Measurements from ENCODE around the gene CFAP299.

CFAP299 gene

GRCh38 chr4:80412322-80412721, 76.8 kb downstream of the CFAP299 start:
- no peak overlapping the region for H3K4me3 ChIP-seq (ENCODE audit: low read length)
- no peaks in the 10 kb centered on the region for H3K27me3 ChIP-seq (ENCODE audit: control insufficient read depth, insufficient read depth, low read length)
- no peaks in the 10 kb centered on the region for H3K36me3 ChIP-seq (ENCODE audit: control insufficient read depth, insufficient read depth, low read length)
- no peak overlapping the region for H3K9ac ChIP-seq (ENCODE audit: low read length)
- no peaks in the 10 kb centered on the region for H3K4me1 ChIP-seq (ENCODE audit: control insufficient read depth, insufficient read depth, low read length)
- no peaks in the 10 kb centered on the region for H3K9me3 ChIP-seq (ENCODE audit: control insufficient read depth, low read length)

DNA sequence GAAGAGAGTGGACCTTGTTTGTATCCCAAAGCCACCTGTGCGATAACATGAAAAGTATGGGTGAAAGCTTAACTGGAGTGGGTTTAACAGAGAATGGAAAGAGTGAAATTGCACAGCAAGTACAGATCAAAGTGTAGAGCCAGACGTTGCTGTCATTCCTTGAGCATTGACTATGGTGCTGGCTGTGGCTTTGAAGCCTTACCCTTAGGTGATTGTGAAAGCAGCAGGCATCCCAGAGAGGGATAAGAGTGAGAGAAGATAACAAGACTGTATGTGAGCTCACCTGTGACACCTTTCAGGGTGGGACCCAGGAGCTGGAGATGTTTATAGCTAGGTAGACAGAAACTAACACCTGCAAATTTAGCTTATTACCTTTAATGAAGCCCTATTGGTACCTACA, 77.6 kb downstream of the CFAP299 start:
- Histone ChIP-seq H3K27me3 (ENCODE audit: control insufficient read depth, insufficient read depth, low read length) (no peaks in the 10 kb centered on the region), H3K4me3 (ENCODE audit: low read length) (no peak overlapping the region), H3K9ac (ENCODE audit: low read length) (no peak overlapping the region), H3K36me3 (ENCODE audit: control insufficient read depth, insufficient read depth, low read length) (no peaks in the 10 kb centered on the region), H3K4me1 (ENCODE audit: control insufficient read depth, insufficient read depth, low read length) (no peaks in the 10 kb centered on the region), H3K9me3 (ENCODE audit: control insufficient read depth, low read length) (no peaks in the 10 kb centered on the region)

DNA sequence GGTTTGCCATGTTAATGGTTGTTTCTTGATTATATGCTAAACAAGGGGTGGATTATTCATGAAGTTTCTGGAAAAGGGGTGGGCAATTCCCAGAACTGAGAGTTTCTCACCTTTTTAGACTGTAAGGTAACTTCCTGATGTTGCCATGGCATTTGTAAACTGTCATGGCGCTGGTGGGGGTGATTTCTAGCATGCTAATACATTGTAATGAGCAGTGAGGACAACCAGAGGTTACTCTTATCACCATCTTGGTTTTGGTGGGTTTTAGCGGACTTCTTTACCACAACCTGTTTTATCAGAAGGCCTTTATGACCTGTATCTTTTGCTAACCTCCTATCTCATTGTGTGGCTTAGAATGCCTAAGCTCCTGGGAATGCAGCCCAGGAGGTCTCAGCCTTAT, 81.5 kb downstream of the CFAP299 start:
- H3K27me3 ChIP-seq (ENCODE audit: control insufficient read depth, insufficient read depth, low read length): no peaks in the 10 kb centered on the region
- H3K9me3 ChIP-seq (ENCODE audit: control insufficient read depth, low read length): no peaks in the 10 kb centered on the region
- H3K4me3 ChIP-seq (ENCODE audit: low read length): no peak overlapping the region
- peaks cover 8% of the 10 kb centered on the region for H3K4me1 ChIP-seq (ENCODE audit: control insufficient read depth, insufficient read depth, low read length)
- no peaks in the 10 kb centered on the region for H3K36me3 ChIP-seq (ENCODE audit: control insufficient read depth, insufficient read depth, low read length)
- H3K9ac ChIP-seq (ENCODE audit: low read length): no peak overlapping the region

- Histone ChIP-seq H3K36me3 (ENCODE audit: control insufficient read depth, insufficient read depth, low read length) (no peaks in the 10 kb centered on the region), H3K9me3 (ENCODE audit: control insufficient read depth, low read length) (no peaks in the 10 kb centered on the region), H3K9ac (ENCODE audit: low read length) (no peak overlapping the region), H3K4me3 (ENCODE audit: low read length) (no peak overlapping the region), H3K27me3 (ENCODE audit: control insufficient read depth, insufficient read depth, low read length) (no peaks in the 10 kb centered on the region), H3K4me1 (ENCODE audit: control insufficient read depth, insufficient read depth, low read length) (peaks cover 8% of the 10 kb centered on the region)
Measured at GRCh38 chr4:80419946-80420345, 84.4 kb downstream of the CFAP299 start.

DNA sequence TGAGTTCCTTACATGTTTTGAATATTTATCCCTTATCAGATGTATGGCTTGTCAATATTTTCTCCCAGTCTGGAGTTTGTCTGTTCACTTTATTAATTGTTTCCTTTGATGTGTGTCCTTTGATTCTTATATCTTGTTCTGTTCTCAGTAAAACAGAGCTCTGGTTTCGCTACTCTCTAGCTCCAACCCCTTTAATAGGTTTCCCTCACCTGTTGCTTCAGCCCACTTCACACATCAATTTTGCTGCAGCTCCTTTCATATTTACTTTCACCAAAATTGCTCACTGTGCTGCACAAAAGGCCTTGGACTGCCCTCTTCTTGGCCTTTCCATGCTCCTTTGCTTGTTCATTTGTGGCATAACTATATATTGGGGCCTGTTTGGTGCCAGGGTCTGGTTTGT, 85.1 kb downstream of the CFAP299 start:
- no peak overlapping the region for H3K9ac ChIP-seq (ENCODE audit: low read length)
- no peaks in the 10 kb centered on the region for H3K27me3 ChIP-seq (ENCODE audit: control insufficient read depth, insufficient read depth, low read length)
- no peaks in the 10 kb centered on the region for H3K9me3 ChIP-seq (ENCODE audit: control insufficient read depth, low read length)
- H3K36me3 ChIP-seq (ENCODE audit: control insufficient read depth, insufficient read depth, low read length): no peaks in the 10 kb centered on the region
- H3K4me1 ChIP-seq (ENCODE audit: control insufficient read depth, insufficient read depth, low read length): peaks cover 8% of the 10 kb centered on the region
- H3K4me3 ChIP-seq (ENCODE audit: low read length): no peak overlapping the region

DNA sequence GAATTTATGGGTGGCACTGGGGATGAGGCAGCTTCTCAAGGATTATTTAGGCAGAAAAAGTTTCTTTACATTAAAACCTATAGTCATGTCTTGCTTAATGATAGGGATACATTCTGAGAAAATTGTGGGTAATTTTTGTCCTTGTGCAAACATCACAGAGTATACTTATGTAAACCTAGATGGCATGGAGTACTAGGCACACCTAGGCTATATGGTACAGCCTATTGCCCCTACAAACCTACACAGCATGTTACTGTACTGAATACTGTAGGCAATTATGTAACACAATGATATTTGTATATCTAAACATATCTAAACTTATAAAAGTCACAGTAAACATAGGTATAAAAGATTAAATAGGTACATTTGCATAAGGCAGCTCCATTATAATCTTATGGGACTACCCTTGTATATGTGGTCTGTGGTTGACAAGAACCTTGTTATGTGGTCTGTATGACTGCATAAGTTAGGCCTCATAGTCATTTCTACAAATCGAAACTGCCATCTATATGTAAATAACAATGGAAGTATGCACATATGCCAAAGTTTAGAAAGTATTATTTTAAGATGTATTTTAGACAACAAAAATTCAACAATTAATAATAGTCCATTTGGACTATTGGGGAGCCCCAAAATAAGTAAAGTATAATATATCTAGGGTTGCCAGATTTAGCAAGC, 87.3 kb downstream of the CFAP299 start:
- no peaks in the 10 kb centered on the region for H3K9me3 ChIP-seq (ENCODE audit: control insufficient read depth, low read length)
- H3K4me3 ChIP-seq (ENCODE audit: low read length): no peak overlapping the region
- no peaks in the 10 kb centered on the region for H3K36me3 ChIP-seq (ENCODE audit: control insufficient read depth, insufficient read depth, low read length)
- H3K27me3 ChIP-seq (ENCODE audit: control insufficient read depth, insufficient read depth, low read length): no peaks in the 10 kb centered on the region
- peaks cover 8% of the 10 kb centered on the region for H3K4me1 ChIP-seq (ENCODE audit: control insufficient read depth, insufficient read depth, low read length)
- no peak overlapping the region for H3K9ac ChIP-seq (ENCODE audit: low read length)

DNA sequence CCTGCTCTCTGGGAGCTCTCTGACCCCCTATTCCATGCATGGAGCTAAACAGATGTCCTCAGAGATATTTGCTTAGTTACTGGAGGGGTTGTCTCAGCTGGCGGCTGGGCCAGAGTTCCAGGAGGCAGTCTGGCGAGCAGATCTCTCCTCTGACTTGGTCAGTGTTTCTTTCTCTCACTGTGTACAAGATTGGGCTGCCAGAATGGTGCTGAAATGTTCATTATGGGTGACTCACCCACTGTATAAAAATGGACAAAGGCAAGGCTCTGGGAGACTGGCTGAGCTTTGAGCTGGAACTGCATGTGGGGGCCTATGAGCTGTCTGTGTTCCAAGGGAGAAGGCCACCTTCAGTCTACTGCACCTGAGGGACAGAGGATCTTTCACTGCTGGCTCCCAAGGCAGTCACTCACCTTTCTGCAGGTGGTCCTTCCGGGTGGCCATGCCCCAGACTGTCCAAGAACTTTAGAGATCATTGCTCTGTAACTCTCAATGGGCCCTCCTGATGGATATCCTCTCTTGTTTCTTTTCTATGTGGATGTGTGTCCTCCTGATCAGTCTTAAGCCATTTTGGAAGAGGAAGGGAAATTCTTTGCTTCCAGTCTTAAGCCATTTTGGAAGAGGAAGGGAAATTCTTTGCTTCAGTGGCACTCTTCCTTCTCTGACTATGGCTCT, 88.2 kb downstream of the CFAP299 start:
- no peaks in the 10 kb centered on the region for H3K9me3 ChIP-seq (ENCODE audit: control insufficient read depth, low read length)
- H3K9ac ChIP-seq (ENCODE audit: low read length): no peak overlapping the region
- no peaks in the 10 kb centered on the region for H3K27me3 ChIP-seq (ENCODE audit: control insufficient read depth, insufficient read depth, low read length)
- no peak overlapping the region for H3K4me3 ChIP-seq (ENCODE audit: low read length)
- H3K4me1 ChIP-seq (ENCODE audit: control insufficient read depth, insufficient read depth, low read length): peaks cover 8% of the 10 kb centered on the region
- no peaks in the 10 kb centered on the region for H3K36me3 ChIP-seq (ENCODE audit: control insufficient read depth, insufficient read depth, low read length)

DNA sequence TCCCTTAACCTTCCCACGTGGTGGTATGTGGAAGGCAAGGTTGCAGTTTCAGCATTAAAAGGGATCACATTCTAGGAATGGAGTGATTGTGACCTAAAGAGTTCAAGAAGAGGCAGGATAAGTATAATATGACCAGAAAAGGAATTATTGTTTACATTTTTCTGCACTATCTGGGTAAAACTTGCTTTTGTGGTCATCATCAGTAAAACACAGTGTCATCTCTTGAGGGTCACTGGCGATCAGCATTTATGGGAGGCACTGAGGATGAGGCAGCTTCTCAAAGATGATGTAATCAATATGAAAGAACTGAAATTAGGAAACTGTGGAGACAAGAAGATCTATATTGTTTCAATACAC, 88.7 kb downstream of the CFAP299 start:
- Histone ChIP-seq H3K36me3 (ENCODE audit: control insufficient read depth, insufficient read depth, low read length) (no peaks in the 10 kb centered on the region), H3K27me3 (ENCODE audit: control insufficient read depth, insufficient read depth, low read length) (no peaks in the 10 kb centered on the region), H3K9ac (ENCODE audit: low read length) (no peak overlapping the region), H3K4me3 (ENCODE audit: low read length) (no peak overlapping the region), H3K4me1 (ENCODE audit: control insufficient read depth, insufficient read depth, low read length) (peaks cover 8% of the 10 kb centered on the region), H3K9me3 (ENCODE audit: control insufficient read depth, low read length) (no peaks in the 10 kb centered on the region)

GRCh38 chr4:80425124-80426100, 89.9 kb downstream of the CFAP299 start:
- Histone ChIP-seq H3K4me3 (ENCODE audit: low read length) (no peak overlapping the region), H3K9ac (ENCODE audit: low read length) (no peak overlapping the region), H3K27me3 (ENCODE audit: control insufficient read depth, insufficient read depth, low read length) (no peaks in the 10 kb centered on the region), H3K4me1 (ENCODE audit: control insufficient read depth, insufficient read depth, low read length) (peaks cover 8% of the 10 kb centered on the region), H3K36me3 (ENCODE audit: control insufficient read depth, insufficient read depth, low read length) (no peaks in the 10 kb centered on the region), H3K9me3 (ENCODE audit: control insufficient read depth, low read length) (no peaks in the 10 kb centered on the region)

DNA sequence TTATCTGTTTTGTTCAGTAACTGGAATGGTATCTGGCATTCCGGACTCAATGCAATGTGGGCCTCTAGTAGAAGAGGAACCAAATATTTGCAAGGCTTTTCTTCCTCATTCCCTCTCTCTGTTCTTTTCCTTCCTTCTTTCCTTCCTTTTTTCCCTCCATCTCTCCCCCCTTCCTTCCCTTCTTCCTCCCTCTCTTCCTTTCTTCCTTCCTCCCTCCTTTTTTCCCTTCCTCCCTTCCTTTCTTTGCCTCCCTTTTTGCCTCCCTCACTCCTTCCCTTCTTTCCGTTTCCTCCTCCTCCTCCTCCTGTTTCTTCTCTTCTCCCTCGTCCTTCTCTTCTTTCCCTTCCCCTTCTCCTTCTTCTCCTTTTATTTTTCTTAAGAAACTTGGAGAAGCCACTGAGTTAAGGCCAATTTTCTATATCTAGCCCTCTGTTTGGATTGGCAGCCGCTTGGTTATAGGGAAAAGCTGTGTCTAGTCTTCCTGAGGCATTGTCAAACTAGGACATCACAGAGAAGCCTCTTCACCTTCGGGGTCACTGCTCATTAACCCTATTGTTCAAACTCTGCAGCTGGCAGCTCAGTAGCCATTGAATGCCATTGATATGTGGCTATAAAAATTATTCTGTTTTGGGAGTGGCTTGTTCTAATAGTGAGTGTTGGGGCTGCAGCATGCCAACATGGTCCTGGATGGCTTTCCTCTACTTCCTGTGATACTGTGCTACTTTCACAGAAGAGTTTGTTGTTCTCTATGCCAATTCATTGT, 95.9 kb downstream of the CFAP299 start:
- H3K27me3 ChIP-seq (ENCODE audit: control insufficient read depth, insufficient read depth, low read length): no peaks in the 10 kb centered on the region
- no peaks in the 10 kb centered on the region for H3K36me3 ChIP-seq (ENCODE audit: control insufficient read depth, insufficient read depth, low read length)
- no peak overlapping the region for H3K9ac ChIP-seq (ENCODE audit: low read length)
- no peaks in the 10 kb centered on the region for H3K9me3 ChIP-seq (ENCODE audit: control insufficient read depth, low read length)
- no peak overlapping the region for H3K4me3 ChIP-seq (ENCODE audit: low read length)
- no peaks in the 10 kb centered on the region for H3K4me1 ChIP-seq (ENCODE audit: control insufficient read depth, insufficient read depth, low read length)

- no peaks in the 10 kb centered on the region for H3K9me3 ChIP-seq (ENCODE audit: control insufficient read depth, low read length)
- no peaks in the 10 kb centered on the region for H3K4me1 ChIP-seq (ENCODE audit: control insufficient read depth, insufficient read depth, low read length)
- no peaks in the 10 kb centered on the region for H3K36me3 ChIP-seq (ENCODE audit: control insufficient read depth, insufficient read depth, low read length)
- no peaks in the 10 kb centered on the region for H3K27me3 ChIP-seq (ENCODE audit: control insufficient read depth, insufficient read depth, low read length)
- H3K9ac ChIP-seq (ENCODE audit: low read length): no peak overlapping the region
- no peak overlapping the region for H3K4me3 ChIP-seq (ENCODE audit: low read length)
Measured at GRCh38 chr4:80434238-80434637, 98.7 kb downstream of the CFAP299 start.
